Psoas muscle (tissue), 8 donors: ENCODE results near the gene PITPNM2. TPM values are rescaled to one million over a fixed set of nuclear protein-coding genes. Genes with fewer than 3 reads are reported as not detected.

Experiments used
- ATAC-seq, 4 donors: fragments of 200-7000 bp; cut with Tn5 transposase; one replicate each; pipeline ENCODE4 v1.9.1; 2020; ENCODE audit warnings: moderate library complexity in 3 of 4, mild to moderate bottlenecking in 2 of 4
- DNase-seq, 2 donors: peaks; one replicate each; pipeline ENCODE4 v3.0.0-alpha.2; 2020
- H3K27ac ChIP-seq: fragments of 200-600 bp; one replicate; pipeline ENCODE4 v1.8.0; 2022
- H3K27me3 ChIP-seq, 3 donors: fragments of 200-600 bp in 1 of 3; one replicate each; pipeline versions ENCODE4 v1.6.1 to v1.8.0; 2013 to 2022; ENCODE audit warnings: low read length in 2 of 3, mild to moderate bottlenecking in 2 of 3, moderate library complexity in 1 of 3; ENCODE audit not compliant: insufficient read depth in 3 of 3
- H3K36me3 ChIP-seq, 2 donors: fragments of 200-600 bp in 1 of 2; one replicate each; pipeline versions ENCODE4 v1.6.1 to v1.8.0; 2013 to 2022; ENCODE audit warnings: low read depth in 1 of 2, mild to moderate bottlenecking in 1 of 2, moderate library complexity in 1 of 2; ENCODE audit not compliant: insufficient read depth in 1 of 2
- H3K4me1 ChIP-seq: fragments of 200-600 bp; one replicate; pipeline ENCODE4 v1.8.0; 2022
- H3K4me3 ChIP-seq: fragments of 200-600 bp; one replicate; pipeline ENCODE4 v1.8.0; 2022; ENCODE audit warnings: mild to moderate bottlenecking
- H3K9me3 ChIP-seq: fragments of 200-600 bp; one replicate; pipeline ENCODE4 v1.8.0; 2022
- WGBS, 3 donors: extraction: QIAGEN DNeasy Blood & Tissue Kit; methylation state at CpG; one replicate each; pipeline versions ENCODE4 v1.1.6 to v1.1.7; 2013; 5-methylcytosine and 5-hydroxymethylcytosine counted together
- intact Hi-C, 2 donors: fragments of 100-400 bp; cut with DNase I; formaldehyde crosslinking; loops; one replicate each; pipeline versions ENCODE4 v1.11.0 to v1.14.2; 2022
- polyA plus RNA-seq, 3 donors: library from polyadenylated mRNA; stranded (reverse); fragments of 200-250 nt; gene quantifications; one replicate each; pipeline ENCODE4 v1.2.3, GENCODE V29; 2013
- total RNA-seq, 4 donors: library from RNA; stranded (reverse); fragmentation: NEBNext Ultra II Directional in 2 of 4; extraction: Animal tissue kit (Norgen Biotek cat#: 25700) in 2 of 4; gene quantifications; one replicate each; pipeline versions ENCODE4 v1.2.1 to v1.2.4, GENCODE V29; 2021 to 2023
- TF ChIP-seq, protein P1 (sequence below): fragments of 200-600 bp; IDR thresholded peaks from one replicate; pipeline ENCODE4 v1.8.0; 2022; ENCODE audit warnings: antibody characterized with exemption
- donor health status: healthy with polysubstance abuse.
- donor health status: DM: no; HTN: no; CAD: no; lungs with moderate emphysema.
- donor health status: Bipolar disorder and iron deficiency.
- donor health status: healthy.
- donor health status: DM: yes; HTN: yes; CAD: no.
- donor health status: DM: no; HTN: no; CAD: no.
- donor health status: DM: no; HTN: no; CAD: no.
- donor health status: DM: yes; HTN: yes; CAD: no.

The PITPNM2 gene
- total and polyA plus RNA-seq, 7 donors: 2.2 to 7.4 (median 4.6) TPM

DNA sequence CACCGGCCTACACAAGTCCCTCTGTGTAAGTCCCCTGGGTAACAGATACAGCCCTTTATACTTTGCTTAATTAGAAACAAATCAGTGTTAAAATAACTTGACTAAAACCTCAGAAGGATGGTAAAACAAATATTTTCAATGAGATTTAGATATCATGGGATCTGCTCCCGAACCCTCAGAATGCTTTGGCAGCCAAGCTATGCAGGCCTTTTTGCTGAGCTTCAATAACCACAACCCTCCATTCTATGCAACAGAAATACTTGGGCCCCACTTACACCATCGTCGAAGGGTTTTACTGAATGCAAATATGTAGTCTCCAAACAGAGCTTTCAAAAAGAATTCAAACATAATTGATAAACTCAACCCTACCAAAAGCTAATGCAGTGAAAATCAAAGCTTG lies 29.3 kb upstream of the PITPNM2 start:
- Histone ChIP-seq H3K27me3 (no peaks in the 10 kb centered on the region), H3K4me3 (no peak overlapping the region), H3K9me3 (no peaks in the 10 kb centered on the region), H3K27ac (no peak overlapping the region), H3K4me1 (no peaks in the 10 kb centered on the region), H3K36me3 (peaks cover 7 to 65% of the 10 kb centered on the region in 2 donors)
- no peak for DNase-seq
- TF ChIP-seq, protein P1, sequence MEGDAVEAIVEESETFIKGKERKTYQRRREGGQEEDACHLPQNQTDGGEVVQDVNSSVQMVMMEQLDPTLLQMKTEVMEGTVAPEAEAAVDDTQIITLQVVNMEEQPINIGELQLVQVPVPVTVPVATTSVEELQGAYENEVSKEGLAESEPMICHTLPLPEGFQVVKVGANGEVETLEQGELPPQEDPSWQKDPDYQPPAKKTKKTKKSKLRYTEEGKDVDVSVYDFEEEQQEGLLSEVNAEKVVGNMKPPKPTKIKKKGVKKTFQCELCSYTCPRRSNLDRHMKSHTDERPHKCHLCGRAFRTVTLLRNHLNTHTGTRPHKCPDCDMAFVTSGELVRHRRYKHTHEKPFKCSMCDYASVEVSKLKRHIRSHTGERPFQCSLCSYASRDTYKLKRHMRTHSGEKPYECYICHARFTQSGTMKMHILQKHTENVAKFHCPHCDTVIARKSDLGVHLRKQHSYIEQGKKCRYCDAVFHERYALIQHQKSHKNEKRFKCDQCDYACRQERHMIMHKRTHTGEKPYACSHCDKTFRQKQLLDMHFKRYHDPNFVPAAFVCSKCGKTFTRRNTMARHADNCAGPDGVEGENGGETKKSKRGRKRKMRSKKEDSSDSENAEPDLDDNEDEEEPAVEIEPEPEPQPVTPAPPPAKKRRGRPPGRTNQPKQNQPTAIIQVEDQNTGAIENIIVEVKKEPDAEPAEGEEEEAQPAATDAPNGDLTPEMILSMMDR: no peak
- 90 to 96% (median 96%) methylated on average over 4 of the region's 4 CpGs for WGBS, 3 donors
- no peak for ATAC-seq
- intact Hi-C loops: no loop called here

DNA sequence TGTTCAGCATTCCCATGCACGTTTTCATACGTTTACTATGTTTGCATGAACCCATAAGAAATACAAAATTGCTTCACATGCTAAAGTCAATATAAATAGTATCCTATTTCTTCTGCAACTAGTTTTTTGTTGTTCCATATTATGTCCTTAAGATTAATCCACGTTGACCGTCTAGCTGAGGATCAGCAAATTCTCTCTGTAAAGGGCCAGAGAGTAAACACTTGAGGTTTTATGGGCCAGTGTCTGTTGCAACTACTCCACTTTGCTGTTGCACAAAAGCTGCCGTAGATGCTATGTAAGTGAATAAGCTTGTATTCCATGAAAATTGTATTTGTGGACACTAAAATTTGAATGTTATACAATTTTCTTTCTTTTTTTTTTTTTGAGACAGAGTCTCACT lies 21.1 kb upstream of the PITPNM2 start:
- H3K9me3 ChIP-seq: no peaks in the 10 kb centered on the region
- no peaks in the 10 kb centered on the region for H3K4me1 ChIP-seq
- 69 to 89% (median 70%) methylated on average over 5 of the region's 5 CpGs for WGBS, 3 donors
- intact Hi-C loops: no loop called here
- H3K4me3 ChIP-seq: no peak overlapping the region
- H3K27me3 ChIP-seq: no peaks in the 10 kb centered on the region
- H3K27ac ChIP-seq: no peak overlapping the region
- DNase-seq (no peak), ATAC-seq (no peak)
- peaks cover 0 to 54% of the 10 kb centered on the region in 2 donors for H3K36me3 ChIP-seq
- TF ChIP-seq, protein P1: no peak

- Histone ChIP-seq H3K27me3 (no peaks in the 10 kb centered on the region), H3K4me1 (no peaks in the 10 kb centered on the region), H3K27ac (no peak overlapping the region), H3K36me3 (peaks cover 0 to 72% of the 10 kb centered on the region in 2 donors), H3K9me3 (no peaks in the 10 kb centered on the region), H3K4me3 (no peak overlapping the region)
- TF ChIP-seq, protein P1: no peak
- intact Hi-C loops: no loop called here
- WGBS, 3 donors: 48 to 87% (median 48%) methylated on average over 2 of the region's 2 CpGs
- DNase-seq (no peak), ATAC-seq (no peak)
Measured at GRCh38 chr12:123167329-123167728, 16.4 kb upstream of the PITPNM2 start.

GRCh38 chr12:123165537-123165936 lies 14.6 kb upstream of the PITPNM2 start:
- Histone ChIP-seq H3K4me3 (no peak overlapping the region), H3K27ac (no peak overlapping the region), H3K4me1 (no peaks in the 10 kb centered on the region), H3K36me3 (peaks cover 0 to 74% of the 10 kb centered on the region in 2 donors), H3K27me3 (no peaks in the 10 kb centered on the region), H3K9me3 (no peaks in the 10 kb centered on the region)
- DNase-seq: no peak
- TF ChIP-seq, protein P1: no peak
- intact Hi-C loops: no loop called here
- 92 to 95% (median 93%) methylated on average over 4 of the region's 4 CpGs for WGBS, 3 donors
- no peak for ATAC-seq

DNA sequence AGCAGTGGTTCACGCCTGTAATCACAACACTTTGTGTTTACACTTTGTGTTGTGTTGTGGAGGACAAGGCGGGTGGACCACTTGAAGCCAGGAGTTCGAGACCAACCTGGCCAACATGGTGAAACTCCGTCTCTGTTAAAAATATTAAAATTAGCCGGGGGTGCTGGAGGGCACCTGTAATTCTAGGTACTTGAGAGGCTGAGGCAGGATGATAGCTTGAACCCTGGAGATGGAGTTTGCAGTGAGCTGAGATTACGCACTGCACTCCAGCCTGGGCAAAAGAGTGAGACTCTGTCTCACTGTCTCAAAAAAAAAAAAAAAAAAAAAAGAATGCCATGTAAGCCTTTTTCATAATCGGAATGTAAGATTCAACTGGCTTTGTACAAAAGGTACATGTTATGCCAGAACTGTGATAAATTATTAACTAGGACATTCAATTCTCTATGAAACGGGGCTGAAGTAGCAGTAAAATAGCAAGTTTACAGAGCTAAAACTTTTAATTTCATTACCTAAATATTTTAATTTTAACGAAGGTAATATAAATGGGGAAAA lies 13.9 kb upstream of the PITPNM2 start:
- Histone ChIP-seq H3K4me3 (no peak overlapping the region), H3K36me3 (peaks cover 0 to 76% of the 10 kb centered on the region in 2 donors), H3K27me3 (no peaks in the 10 kb centered on the region), H3K9me3 (no peaks in the 10 kb centered on the region), H3K4me1 (no peaks in the 10 kb centered on the region), H3K27ac (no peak overlapping the region)
- TF ChIP-seq, protein P1: no peak
- WGBS, 3 donors: 94 to 95% (median 94%) methylated on average over 9 of the region's 9 CpGs
- DNase-seq: no peak
- no peak for ATAC-seq
- intact Hi-C loops: no loop called here
